Right renal cortex interstitium (tissue), 3 donors: ENCODE data around the gene CLBA1. TPM values are rescaled to one million over a fixed set of nuclear protein-coding genes. Genes with fewer than 3 reads are reported as not detected.
"Not testable (repeated sequence)": the region's sequence is repeated elsewhere in the genome, so short reads cannot be mapped to it uniquely, and the experiment has no call there.

Experiments
- DNase-seq, 3 donors: peaks; one replicate each; pipeline ENCODE4 v3.0.0-alpha.2; 2013; ENCODE audit warnings: low read depth in 3 of 3, low spot score in 2 of 3
- polyA plus RNA-seq, 3 donors: library from polyadenylated mRNA; unstranded; fragments of 120-200 nt; gene quantifications; one replicate each; pipeline ENCODE4 v1.2.1, GENCODE V29; 2013; ENCODE audit not compliant: insufficient read length in 3 of 3

CLBA1 gene
- polyA plus RNA-seq, 3 donors: 22.0 to 22.3 (median 22.0) TPM

DNA sequence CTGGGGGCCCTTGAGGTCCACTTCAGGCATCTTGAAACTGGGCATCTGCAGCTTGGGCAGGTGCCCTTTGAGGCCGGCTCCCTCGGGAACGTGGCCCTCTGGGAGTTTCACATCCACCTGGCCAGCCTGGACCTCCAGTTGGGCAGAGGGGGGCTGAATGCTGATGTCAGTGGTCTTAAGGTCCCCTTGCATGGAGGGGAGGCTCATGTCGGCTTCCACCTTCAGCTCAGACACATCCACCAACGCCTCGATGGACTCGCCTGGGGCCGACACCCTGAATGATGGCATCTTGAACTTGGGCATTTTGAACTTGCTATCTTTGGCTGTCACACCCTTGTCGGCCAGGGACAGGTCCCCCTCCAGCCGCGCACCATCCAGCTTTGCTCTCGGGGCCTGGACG lies 38.4 kb upstream of the CLBA1 start:
- DNase-seq: not testable (repeated sequence)

DNA sequence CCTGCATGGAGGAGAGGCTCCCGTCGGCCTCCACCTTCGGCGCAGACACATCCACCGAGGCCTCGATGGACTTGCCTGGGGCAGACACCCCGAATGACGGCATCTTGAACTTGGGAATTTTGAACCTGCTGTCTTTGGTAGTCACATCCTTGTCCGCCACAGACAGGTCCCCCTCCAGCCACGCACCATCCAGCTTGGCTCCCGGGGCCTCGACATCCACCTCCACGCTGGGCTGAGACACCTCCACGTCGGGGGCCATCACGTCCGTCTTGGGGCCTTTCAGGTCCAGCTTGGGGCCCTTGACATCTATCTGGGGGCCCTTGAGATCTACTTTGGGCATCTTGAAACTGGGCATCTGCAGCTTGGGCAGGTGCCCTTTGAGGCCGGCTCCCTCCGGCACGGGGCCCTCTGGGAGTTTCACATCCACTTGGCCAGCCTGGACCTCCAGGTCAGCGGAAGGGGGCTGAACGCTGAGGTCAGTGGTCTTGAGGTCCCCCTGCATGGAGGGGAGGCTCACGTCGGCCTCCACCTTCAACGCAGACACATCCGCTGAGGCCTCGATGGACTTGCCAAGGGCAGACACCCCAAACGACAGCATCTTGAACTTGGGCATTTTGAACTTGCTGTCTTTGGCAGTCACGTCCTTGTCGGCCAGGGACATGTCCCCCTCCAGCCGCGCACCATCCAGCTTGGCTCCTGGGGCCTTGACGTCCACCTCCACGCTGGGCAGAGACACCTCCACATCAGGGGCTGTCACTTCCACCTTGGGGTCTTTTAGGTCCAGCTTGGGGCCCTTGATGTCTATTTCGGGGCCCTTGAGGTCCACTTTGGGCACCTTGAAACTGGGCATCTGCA lies 37.5 kb upstream of the CLBA1 start:
- not testable (repeated sequence) for DNase-seq

GRCh38 chr14:104948736-104949031 lies 36.9 kb upstream of the CLBA1 start:
- DNase-seq: no peak

DNA sequence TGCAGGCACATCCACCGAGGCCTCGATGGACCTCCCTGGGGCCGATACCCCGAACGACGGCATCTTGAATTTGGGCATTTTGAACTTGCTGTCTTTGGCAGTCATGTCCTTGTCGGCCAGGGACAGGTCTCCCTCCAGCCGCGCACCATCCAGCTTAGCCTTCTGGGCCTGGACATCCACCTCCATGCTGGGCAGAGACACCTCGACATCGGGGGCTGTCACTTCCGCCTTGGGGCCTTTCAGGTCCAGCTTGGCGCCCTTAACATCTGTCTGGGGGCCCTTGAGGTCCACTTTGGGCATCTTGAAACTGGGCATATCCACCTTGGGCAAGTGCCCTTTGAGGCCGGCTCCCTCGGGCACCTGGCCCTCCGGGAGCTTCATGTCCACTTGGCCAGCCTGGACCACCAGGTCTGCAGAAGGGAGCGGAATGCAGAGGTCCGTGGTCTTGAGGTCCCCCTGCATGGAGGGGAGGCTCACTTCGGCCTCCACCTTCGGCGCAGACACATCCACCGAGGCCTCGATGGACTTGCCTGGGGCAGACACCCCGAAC lies 36.1 kb upstream of the CLBA1 start:
- DNase-seq: not testable (repeated sequence)

DNA sequence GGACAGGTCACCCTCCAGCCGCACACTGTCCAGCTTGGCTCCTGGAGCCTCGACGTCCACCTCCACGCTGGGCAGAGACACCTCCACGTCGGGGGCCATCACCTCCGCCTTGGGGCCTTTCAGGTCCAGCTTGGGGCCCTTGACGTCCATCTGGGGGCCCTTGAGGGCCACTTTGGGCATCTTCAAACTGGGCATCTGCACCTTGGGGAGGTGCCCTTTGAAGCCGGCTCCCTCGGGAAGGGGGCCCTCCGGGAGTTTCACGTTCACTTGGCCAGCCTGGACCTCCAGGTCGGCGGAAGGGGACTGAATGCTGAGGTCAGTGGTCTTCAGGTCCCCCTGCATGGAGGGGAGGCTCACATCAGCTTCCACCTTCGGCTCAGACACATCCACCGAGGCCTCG lies 35.6 kb upstream of the CLBA1 start:
- DNase-seq: no peak

DNA sequence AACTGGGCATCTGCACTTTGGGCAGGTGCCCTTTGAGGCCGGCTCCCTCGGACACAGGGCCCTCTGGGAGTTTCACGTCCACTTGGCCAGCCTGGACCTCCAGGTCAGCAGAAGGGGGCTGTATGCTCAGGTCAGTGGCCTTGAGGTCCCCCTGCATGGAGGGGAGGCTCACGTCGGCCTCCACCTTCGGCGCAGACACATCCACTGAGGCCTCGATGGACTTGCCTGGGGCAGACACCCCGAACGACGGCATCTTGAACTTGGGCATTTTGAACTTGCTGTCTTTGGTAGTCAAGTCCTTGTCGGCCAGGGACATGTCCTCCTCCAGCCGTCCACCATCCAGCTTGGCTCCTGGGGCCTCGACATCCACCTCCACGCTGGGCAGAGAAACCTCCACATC lies 34.9 kb upstream of the CLBA1 start:
- not testable (repeated sequence) for DNase-seq

- not testable (repeated sequence) for DNase-seq
These were observed 33.5 kb upstream of the CLBA1 start for GRCh38 chr14:104951863-104952657.

GRCh38 chr14:104953097-104953496 lies 32.5 kb upstream of the CLBA1 start:
- no peak for DNase-seq

DNA sequence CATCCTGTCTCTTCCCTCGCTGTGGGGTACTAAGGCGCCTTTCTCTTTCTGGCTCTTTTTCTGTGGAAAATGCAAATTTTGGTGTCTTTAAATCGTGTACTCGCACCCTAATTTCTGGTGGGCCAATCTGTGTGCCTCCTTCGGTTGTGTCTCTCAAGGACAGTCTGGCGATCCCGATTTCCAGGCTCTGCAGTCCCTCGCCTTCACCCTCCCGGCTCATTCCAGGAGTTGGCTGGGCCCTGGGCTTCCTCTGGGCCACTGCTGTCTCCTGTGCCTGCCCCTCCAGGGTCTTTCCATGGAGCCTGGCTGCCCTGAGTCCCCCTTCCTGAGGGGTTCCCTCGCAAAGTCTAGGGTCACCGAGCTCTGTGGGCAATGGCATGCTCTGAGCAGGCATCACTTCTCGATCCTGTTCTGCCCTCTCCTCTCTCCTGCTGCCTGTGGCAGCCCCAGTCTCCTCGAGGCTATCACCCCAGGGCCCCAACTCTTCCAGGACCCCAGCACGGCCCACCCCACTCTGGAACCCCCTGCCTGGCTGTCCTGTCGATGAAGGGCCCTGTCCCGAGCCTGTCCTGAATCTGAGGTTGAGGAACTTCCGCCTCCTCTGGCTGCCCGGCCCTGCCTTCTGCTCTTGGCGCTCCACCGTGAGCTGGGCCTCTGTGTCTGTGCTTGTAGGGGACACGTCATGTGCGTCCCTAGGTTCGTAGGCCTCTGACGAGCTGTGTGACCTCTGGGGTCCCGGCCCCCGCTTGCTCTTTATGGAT lies 31.5 kb upstream of the CLBA1 start:
- no peak for DNase-seq

DNA sequence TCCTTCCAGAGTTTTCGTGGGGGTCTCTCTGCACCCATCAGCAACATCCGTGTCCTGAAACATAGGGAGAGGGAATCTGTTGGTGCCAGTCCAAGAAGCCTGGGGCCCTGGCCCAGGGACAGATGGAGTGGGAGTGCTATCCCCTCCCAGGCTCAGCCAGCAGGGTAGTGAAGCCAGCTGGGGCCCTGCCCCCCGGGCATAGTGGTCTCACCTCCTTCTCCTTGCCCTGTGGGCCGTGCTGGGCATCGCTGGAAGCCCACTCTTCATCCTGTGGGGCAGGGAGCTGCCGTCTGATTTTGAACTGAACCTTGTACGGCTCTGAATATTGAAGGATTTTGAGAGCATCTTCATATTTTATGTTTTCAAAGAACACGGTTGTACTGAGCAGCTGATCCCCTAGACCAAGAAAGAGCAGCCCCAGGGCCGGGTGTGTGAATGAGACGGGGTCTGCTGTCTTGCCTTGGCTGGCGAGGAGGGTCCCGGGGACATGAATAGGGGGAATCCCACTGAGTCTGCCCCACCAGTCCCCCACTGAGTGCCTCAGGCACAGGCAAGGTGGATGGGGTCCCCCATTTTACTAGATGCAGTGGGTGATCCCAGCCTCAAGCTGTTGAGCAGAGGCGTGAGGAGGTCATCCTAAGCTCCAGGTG lies 30.7 kb upstream of the CLBA1 start:
- DNase-seq: no peak

DNA sequence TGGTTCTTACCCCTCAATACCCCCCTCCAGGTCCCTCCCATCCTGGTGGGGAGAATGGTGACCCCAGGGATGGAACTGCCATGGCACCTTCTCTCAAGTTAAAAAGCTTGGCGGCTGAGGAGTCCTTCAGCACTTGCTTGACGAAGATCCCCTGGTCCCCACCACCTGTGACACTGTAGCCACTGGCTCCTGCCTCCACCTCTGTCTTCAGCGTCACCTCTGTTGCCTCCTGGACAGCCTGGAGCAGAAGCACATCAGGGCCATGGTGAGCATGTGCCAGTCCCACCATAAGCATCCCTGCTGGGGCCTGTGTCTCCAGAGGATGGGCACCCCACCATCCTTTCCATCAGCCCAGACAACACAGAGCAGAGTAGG lies 30.2 kb upstream of the CLBA1 start:
- DNase-seq: no peak

GRCh38 chr14:104956290-104956890 lies 29.2 kb upstream of the CLBA1 start:
- DNase-seq: no peak

- DNase-seq: no peak
These were observed 28.2 kb upstream of the CLBA1 start for GRCh38 chr14:104957146-104958113.

DNA sequence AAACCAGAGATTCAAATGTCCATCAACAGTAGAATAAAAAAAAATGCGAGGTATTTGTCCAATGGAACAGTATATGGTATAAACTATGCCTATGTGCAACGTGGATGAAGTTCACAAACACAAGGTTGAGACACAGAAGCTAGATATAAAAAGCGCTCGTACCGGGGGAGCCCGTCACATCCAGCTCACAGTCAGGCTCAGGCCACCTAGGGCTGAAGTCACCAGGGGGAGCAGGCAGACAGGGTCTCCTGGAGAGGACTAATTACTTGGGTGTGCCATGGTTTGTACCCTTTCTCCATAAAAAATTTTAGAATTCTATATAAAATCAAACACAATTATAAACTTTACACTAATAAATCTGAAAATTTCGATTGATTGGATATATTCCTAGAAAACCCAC lies 21.0 kb upstream of the CLBA1 start:
- DNase-seq: no peak

GRCh38 chr14:104965561-104966231 lies 19.9 kb upstream of the CLBA1 start:
- no peak for DNase-seq

DNA sequence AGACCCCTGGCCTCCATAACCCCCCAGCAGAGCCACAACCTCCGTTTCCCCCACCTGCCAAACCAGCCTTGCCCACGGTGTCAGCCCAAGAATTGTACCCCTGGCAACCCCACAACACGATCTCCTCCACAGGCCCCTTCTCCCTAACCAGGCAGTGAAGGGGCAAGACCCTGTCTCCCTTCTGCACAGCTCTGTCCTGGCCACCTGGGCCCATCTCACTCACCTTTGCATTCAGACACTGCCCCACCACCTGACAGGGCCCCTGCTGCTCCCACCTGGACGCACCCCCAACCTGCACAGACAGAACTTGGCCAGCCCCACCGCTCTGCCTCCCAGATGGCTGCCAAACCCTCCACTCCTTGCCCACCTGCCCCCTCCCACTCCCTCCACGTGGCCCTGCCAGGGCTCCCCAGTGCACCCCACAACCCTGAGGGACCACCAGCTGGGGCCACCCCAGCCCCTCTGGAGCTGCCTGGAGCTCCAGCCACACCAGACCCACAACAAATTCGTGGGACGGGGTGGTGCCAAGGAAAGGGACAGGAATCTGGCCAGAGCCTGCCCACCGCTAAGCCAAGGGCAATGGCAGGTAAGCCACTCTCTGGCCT lies 19.2 kb upstream of the CLBA1 start:
- DNase-seq: no peak

- DNase-seq: no peak
These were observed 18.6 kb upstream of the CLBA1 start for GRCh38 chr14:104966981-104967385.
